ENCODE results near the gene TNNT1. TPM values are rescaled to one million over a fixed set of nuclear protein-coding genes. Genes with fewer than 3 reads are reported as not detected.
A peak's percentile ranks its signal among the peaks of the same experiment; 100 is the strongest.

The TNNT1 gene
- 10 to 100 TPM; 22.9 to 66.7 TPM for total RNA-seq
- 43.3 TPM for polyA plus RNA-seq (2013, experiment 1 of 2)
- polyA plus RNA-seq (2013, experiment 2 of 2), result 40.7 TPM
- long read RNA-seq, experiment 1, partial matches to known transcripts, result 5 of 16 reads
- long read RNA-seq, experiment 1, other reads (novel, unspliced or antisense), result 8 of 16 reads
- long read RNA-seq, experiment 2, transcript TNNT1-204 (10 exons, 995 nt), result major isoform, 39 of 92 reads
- long read RNA-seq, experiment 2, transcript TNNT1-208 (11 exons, 1,065 nt), result minor isoform, 23 of 92 reads
- long read RNA-seq, experiment 2, partial matches to known transcripts, result 6 of 92 reads
- long read RNA-seq, experiment 2, other reads (novel, unspliced or antisense), result 24 of 92 reads
- long read RNA-seq, experiment 3, transcript TNNT1-204 (10 exons, 995 nt), result major isoform, 18 of 45 reads
- long read RNA-seq, experiment 3, transcript TNNT1-208 (11 exons, 1,065 nt), result minor isoform, 10 of 45 reads
- long read RNA-seq, experiment 3, partial matches to known transcripts, result 4 of 45 reads
- long read RNA-seq, experiment 3, other reads (novel, unspliced or antisense), result 13 of 45 reads
- long read RNA-seq, experiment 4, transcript TNNT1-204 (10 exons, 995 nt), result major isoform, 94 of 232 reads
- long read RNA-seq, experiment 4, transcript TNNT1-208 (11 exons, 1,065 nt), result minor isoform, 53 of 232 reads
- long read RNA-seq, experiment 4, partial matches to known transcripts, result 4 of 232 reads
- long read RNA-seq, experiment 4, other reads (novel, unspliced or antisense), result 79 of 232 reads

GRCh38 chr19:55149078-55150003 lies at the start of gene TNNT1:
TSS of gene TNNT1 (minus strand) at chr19:55149206. CDS start at chr19:55147157, 2,049 bp downstream.
- H3K36me3 Mint-ChIP-seq (ENCODE audit: low read depth), result peaks cover 11% of the 10 kb centered on the region
- no peak for TF ChIP-seq CTCF (conservative IDR thresholded peaks at IDR 0.05)
- 26 to 30% methylated on average over 10 to 13 of the region's 18 CpGs for WGBS, 2 experiments (ENCODE audit: insufficient coverage in 1 of 2, insufficient read length in 1 of 2)
- peak within 1 kb of the TSS; percentile 49 for H3K4me3 ChIP-seq (ENCODE audit: low read length)
- H3K27me3 Mint-ChIP-seq (ENCODE audit: insufficient read depth), result peaks cover 60% of the 10 kb centered on the region
- no peak within 1 kb of the TSS for H3K4me3 Mint-ChIP-seq
- no peak within 1 kb of the TSS for H3K27ac Mint-ChIP-seq
- no peaks in the 10 kb centered on the region for H3K36me3 ChIP-seq (ENCODE audit: control insufficient read depth, insufficient read depth, low read length)
- no peak within 1 kb of the TSS for H3K27ac ChIP-seq (ENCODE audit: low read depth, low read length)
- H3K9me3 Mint-ChIP-seq, result peaks cover 4% of the 10 kb centered on the region
- no peak within 1 kb of the TSS for H3K9ac ChIP-seq (ENCODE audit: extremely low read depth, low read length, poor library complexity, severe bottlenecking)
- H3K27me3 ChIP-seq (ENCODE audit: control insufficient read depth, insufficient read depth, low read length, poor library complexity, severe bottlenecking), result no peaks in the 10 kb centered on the region
- DNase-seq, result peak; percentile 80
- peaks cover 10% of the 10 kb centered on the region for H3K4me1 Mint-ChIP-seq
- peaks cover 8% of the 10 kb centered on the region for H3K9me3 ChIP-seq (ENCODE audit: control insufficient read depth, low read length)
- no peaks in the 10 kb centered on the region for H3K4me1 ChIP-seq (ENCODE audit: control insufficient read depth, insufficient read depth, low read length)

- Histone ChIP-seq H3K9me3 (ENCODE audit: control insufficient read depth, low read length) (no peaks in the 10 kb centered on the region), H3K4me3 (ENCODE audit: low read length) (no peak overlapping the region), H3K9ac (ENCODE audit: extremely low read depth, low read length, poor library complexity, severe bottlenecking) (no peak overlapping the region), H3K27ac (ENCODE audit: low read depth, low read length) (no peak overlapping the region), H3K27me3 (ENCODE audit: control insufficient read depth, insufficient read depth, low read length, poor library complexity, severe bottlenecking) (no peaks in the 10 kb centered on the region), H3K36me3 (ENCODE audit: control insufficient read depth, insufficient read depth, low read length) (no peaks in the 10 kb centered on the region), H3K4me1 (ENCODE audit: control insufficient read depth, insufficient read depth, low read length) (no peaks in the 10 kb centered on the region)
- no peaks in the 10 kb centered on the region for H3K36me3 Mint-ChIP-seq (ENCODE audit: low read depth)
- no peak overlapping the region for H3K27ac Mint-ChIP-seq
- H3K27me3 Mint-ChIP-seq (ENCODE audit: insufficient read depth), result peaks cover 30% of the 10 kb centered on the region
- H3K4me1 Mint-ChIP-seq, result no peaks in the 10 kb centered on the region
- no peak for TF ChIP-seq CTCF (conservative IDR thresholded peaks at IDR 0.05)
- 71 to 88% methylated on average over 4 to 5 of the region's 5 CpGs for WGBS, 2 experiments (ENCODE audit: insufficient coverage in 1 of 2, insufficient read length in 1 of 2)
- DNase-seq, result peak; percentile 68
- no peaks in the 10 kb centered on the region for H3K9me3 Mint-ChIP-seq
- no peak overlapping the region for H3K4me3 Mint-ChIP-seq
These were observed 49.6 kb upstream of the TNNT1 start for GRCh38 chr19:55198651-55199050.

- no peak overlapping the region for H3K27ac Mint-ChIP-seq
- H3K27ac ChIP-seq (ENCODE audit: low read depth, low read length), result no peak overlapping the region
These were observed 48.5 kb upstream of the TNNT1 start for GRCh38 chr19:55197528-55197927.

More at GRCh38 chr19:55197528-55197927, 48.5 kb upstream of the TNNT1 start:
- no peak for TF ChIP-seq CTCF (conservative IDR thresholded peaks at IDR 0.05)
- Histone ChIP-seq H3K4me3 (ENCODE audit: low read length) (no peak overlapping the region), H3K9ac (ENCODE audit: extremely low read depth, low read length, poor library complexity, severe bottlenecking) (no peak overlapping the region), H3K9me3 (ENCODE audit: control insufficient read depth, low read length) (no peaks in the 10 kb centered on the region), H3K27me3 (ENCODE audit: control insufficient read depth, insufficient read depth, low read length, poor library complexity, severe bottlenecking) (no peaks in the 10 kb centered on the region), H3K4me1 (ENCODE audit: control insufficient read depth, insufficient read depth, low read length) (no peaks in the 10 kb centered on the region), H3K36me3 (ENCODE audit: control insufficient read depth, insufficient read depth, low read length) (no peaks in the 10 kb centered on the region)
- WGBS, 2 experiments (ENCODE audit: insufficient coverage in 1 of 2, insufficient read length in 1 of 2), result 74 to 80% methylated on average over 3 to 4 of the region's 4 CpGs
- Mint-ChIP-seq H3K4me1 (no peaks in the 10 kb centered on the region), H3K27me3 (ENCODE audit: insufficient read depth) (peaks cover 32% of the 10 kb centered on the region), H3K36me3 (ENCODE audit: low read depth) (no peaks in the 10 kb centered on the region), H3K9me3 (no peaks in the 10 kb centered on the region), H3K4me3 (no peak overlapping the region)
- DNase-seq, result no peak

All from endodermal cell (in vitro differentiated cells).